ENCODE data around the gene DARS1. TPM values are rescaled to one million over a fixed set of nuclear protein-coding genes. Genes with fewer than 3 reads are reported as not detected.
A peak's percentile ranks its signal among the peaks of the same experiment; 100 is the strongest.

DARS1 gene
- total and polyA plus RNA-seq, 2 of the 13 experiments (the other 11 are each of a cell fraction or from before 2014, with no cell fraction given), result 149 to 230 TPM

DNA sequence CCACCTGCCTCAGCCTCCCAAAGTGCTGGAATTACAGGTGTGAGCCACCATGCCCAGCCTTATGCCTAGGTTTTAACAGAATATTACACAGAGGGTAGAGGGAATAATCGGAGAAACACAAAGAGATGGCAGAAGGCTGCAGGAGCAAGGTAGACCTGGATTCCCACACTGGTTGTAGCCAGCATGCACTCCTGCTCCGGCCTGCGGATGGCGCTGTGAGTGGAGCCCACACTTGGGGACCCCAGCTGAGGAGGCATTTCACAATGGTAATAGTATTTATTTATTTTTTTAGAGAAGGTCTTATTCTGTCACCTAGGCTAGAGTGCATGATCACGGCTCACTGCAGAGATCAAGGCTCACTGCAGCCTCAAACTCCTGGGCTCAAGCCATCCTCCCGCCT is 38.8 kb upstream of the DARS1 start:
- Histone ChIP-seq H3K79me2 (ENCODE audit: insufficient read depth, low read length) (no peaks in the 10 kb centered on the region), H2AFZ (ENCODE audit: low read length) (no peak overlapping the region), H3K4me3 (replicated peaks in 1 of 3; ENCODE audit: insufficient read depth in 1 of 3, low read depth in 2 of 3, low read length in 3 of 3) (no peak overlapping the region), H3K27ac (ENCODE audit: extremely low read length, insufficient read depth, low read length) (no peak overlapping the region), H3K27me3 (ENCODE audit: control insufficient read depth in 1 of 2, insufficient read depth in 2 of 2, low read length in 2 of 2) (no peaks in the 10 kb centered on the region; a peak in 1 of 5 replicates), H3K4me2 (ENCODE audit: low read depth, low read length) (0 out of 2 replicates have a peak overlapping the region, but pooled peaks have one; percentile 49), H4K20me1 (ENCODE audit: insufficient read depth, low read length) (no peaks in the 10 kb centered on the region), H3K9me3 (ENCODE audit: low read length) (no peaks in the 10 kb centered on the region), H3K9ac (ENCODE audit: insufficient read depth, low read depth, low read length) (no peak overlapping the region), H3K36me3 (replicated peaks in 1 of 2; ENCODE audit: control insufficient read depth in 1 of 2, insufficient read depth in 2 of 2, low read length in 2 of 2) (no peaks in the 10 kb centered on the region), H3K4me1 (ENCODE audit: insufficient read depth, low read length) (peaks cover 34% of the 10 kb centered on the region)
- WGBS (ENCODE audit: low lambda C conversion rate), result 89% methylated on average over 6 of the region's 6 CpGs
- in situ Hi-C loops (cut with HindIII; ENCODE audit: extremely low pct_ligation_motif_present, low pct_unique_long_range_greater_than_20kb) (no loop called here), intact Hi-C loops (cut with micrococcal nuclease; ENCODE audit: unreplicated experiment) (no loop called here)
- DNase-seq (ENCODE audit: low spot score) (no peak), ATAC-seq (no peak), FAIRE-seq (no peak)
- BruUV-seq (replicated peaks), result no TSS peak
- TF ChIP-seq PITX1 (CRISPR knock-in tag; IDR thresholded peaks at IDR 0.05) (no peak), ZNF615 (CRISPR knock-in tag; IDR thresholded peaks at IDR 0.05; ENCODE audit: borderline replicate concordance) (0 out of 2 replicates have a peak, but pooled peaks have one; percentile 5)
- CTCF ChIA-PET (ENCODE audit: low intra/inter-chr PET ratio, low total read pairs), result no interaction called here
- POLR2A ChIA-PET, result no interaction called here

GRCh38 chr2:136023416-136023815 is 38.0 kb upstream of the DARS1 start:
- Histone ChIP-seq H3K27ac (ENCODE audit: extremely low read length, insufficient read depth, low read length) (peak overlapping the region; percentile 28), H3K4me1 (ENCODE audit: insufficient read depth, low read length) (peaks cover 34% of the 10 kb centered on the region), H3K4me3 (replicated peaks in 1 of 3; ENCODE audit: insufficient read depth in 1 of 3, low read depth in 2 of 3, low read length in 3 of 3) (no peak overlapping the region), H3K36me3 (replicated peaks in 1 of 2; ENCODE audit: control insufficient read depth in 1 of 2, insufficient read depth in 2 of 2, low read length in 2 of 2) (no peaks in the 10 kb centered on the region), H3K79me2 (ENCODE audit: insufficient read depth, low read length) (no peaks in the 10 kb centered on the region), H4K20me1 (ENCODE audit: insufficient read depth, low read length) (no peaks in the 10 kb centered on the region), H3K27me3 (ENCODE audit: control insufficient read depth in 1 of 2, insufficient read depth in 2 of 2, low read length in 2 of 2) (no peaks in the 10 kb centered on the region; a peak in 1 of 5 replicates), H3K9me3 (ENCODE audit: low read length) (no peaks in the 10 kb centered on the region), H2AFZ (ENCODE audit: low read length) (no peak overlapping the region), H3K9ac (ENCODE audit: insufficient read depth, low read depth, low read length) (no peak overlapping the region), H3K4me2 (ENCODE audit: low read depth, low read length) (peak overlapping the region; percentile 49)
- no TSS peak for BruUV-seq (replicated peaks)
- in situ Hi-C loops (cut with HindIII; ENCODE audit: extremely low pct_ligation_motif_present, low pct_unique_long_range_greater_than_20kb), result no loop called here
- ChIA-PET POLR2A (interaction anchor here (2.2 kb wide), 1 partner anchor 38 kb away, joined by 7 read pairs; the partner anchor contains the start of gene DARS1), CTCF (ENCODE audit: low intra/inter-chr PET ratio, low total read pairs) (no interaction called here)
- DNase-seq (ENCODE audit: low spot score) (peak; percentile 85), ATAC-seq (peak; percentile 94), FAIRE-seq (peak; percentile 87)
- intact Hi-C loops (cut with micrococcal nuclease; ENCODE audit: unreplicated experiment), result no loop called here
- 0% methylated on average over 2 of the region's 2 CpGs for WGBS (ENCODE audit: low lambda C conversion rate)
- TF ChIP-seq, protein P1, sequence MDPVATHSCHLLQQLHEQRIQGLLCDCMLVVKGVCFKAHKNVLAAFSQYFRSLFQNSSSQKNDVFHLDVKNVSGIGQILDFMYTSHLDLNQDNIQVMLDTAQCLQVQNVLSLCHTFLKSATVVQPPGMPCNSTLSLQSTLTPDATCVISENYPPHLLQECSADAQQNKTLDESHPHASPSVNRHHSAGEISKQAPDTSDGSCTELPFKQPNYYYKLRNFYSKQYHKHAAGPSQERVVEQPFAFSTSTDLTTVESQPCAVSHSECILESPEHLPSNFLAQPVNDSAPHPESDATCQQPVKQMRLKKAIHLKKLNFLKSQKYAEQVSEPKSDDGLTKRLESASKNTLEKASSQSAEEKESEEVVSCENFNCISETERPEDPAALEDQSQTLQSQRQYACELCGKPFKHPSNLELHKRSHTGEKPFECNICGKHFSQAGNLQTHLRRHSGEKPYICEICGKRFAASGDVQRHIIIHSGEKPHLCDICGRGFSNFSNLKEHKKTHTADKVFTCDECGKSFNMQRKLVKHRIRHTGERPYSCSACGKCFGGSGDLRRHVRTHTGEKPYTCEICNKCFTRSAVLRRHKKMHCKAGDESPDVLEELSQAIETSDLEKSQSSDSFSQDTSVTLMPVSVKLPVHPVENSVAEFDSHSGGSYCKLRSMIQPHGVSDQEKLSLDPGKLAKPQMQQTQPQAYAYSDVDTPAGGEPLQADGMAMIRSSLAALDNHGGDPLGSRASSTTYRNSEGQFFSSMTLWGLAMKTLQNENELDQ (CRISPR knock-in tag; IDR thresholded peaks at IDR 0.05; ENCODE audit: borderline replicate concordance), result no peak
- TF ChIP-seq FOXP4 (CRISPR knock-in tag; IDR thresholded peaks at IDR 0.05), result peak; percentile 54
- no peak for TF ChIP-seq ZNF24 (IDR thresholded peaks at IDR 0.05)
- TF ChIP-seq HOXA3 (CRISPR knock-in tag; IDR thresholded peaks at IDR 0.05), result no peak
- TF ChIP-seq, protein P2, sequence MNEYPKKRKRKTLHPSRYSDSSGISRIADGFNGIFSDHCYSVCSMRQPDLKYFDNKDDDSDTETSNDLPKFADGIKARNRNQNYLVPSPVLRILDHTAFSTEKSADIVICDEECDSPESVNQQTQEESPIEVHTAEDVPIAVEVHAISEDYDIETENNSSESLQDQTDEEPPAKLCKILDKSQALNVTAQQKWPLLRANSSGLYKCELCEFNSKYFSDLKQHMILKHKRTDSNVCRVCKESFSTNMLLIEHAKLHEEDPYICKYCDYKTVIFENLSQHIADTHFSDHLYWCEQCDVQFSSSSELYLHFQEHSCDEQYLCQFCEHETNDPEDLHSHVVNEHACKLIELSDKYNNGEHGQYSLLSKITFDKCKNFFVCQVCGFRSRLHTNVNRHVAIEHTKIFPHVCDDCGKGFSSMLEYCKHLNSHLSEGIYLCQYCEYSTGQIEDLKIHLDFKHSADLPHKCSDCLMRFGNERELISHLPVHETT (CRISPR knock-in tag; conservative IDR thresholded peaks at IDR 0.05), result no peak
- TF ChIP-seq RXRB (CRISPR knock-in tag; IDR thresholded peaks at IDR 0.05; ENCODE audit: borderline replicate concordance), result peak; percentile 45; the same call in 1 of the 2 replicates
- no peak for TF ChIP-seq ZNF747 (CRISPR knock-in tag; IDR thresholded peaks at IDR 0.05; ENCODE audit: borderline replicate concordance)
- 0 out of 2 replicates have a peak, but pooled peaks have one; percentile 19 for TF ChIP-seq NR2F2 (IDR thresholded peaks at IDR 0.05; ENCODE audit: borderline replicate concordance, low read depth)
- TF ChIP-seq CREB1 (IDR thresholded peaks at IDR 0.05), result no peak
- peak; percentile 43; the same call in 1 of the 2 replicates for TF ChIP-seq CREB1 (CRISPR knock-in tag; IDR thresholded peaks at IDR 0.05)
- no peak for TF ChIP-seq MXD4 (CRISPR knock-in tag; IDR thresholded peaks at IDR 0.05)
